T-helper 1 cell (primary cell): ENCODE results near the gene MTA3.
"Not testable (repeated sequence)": the region's sequence is repeated elsewhere in the genome, so short reads cannot be mapped to it uniquely, and the experiment has no call there.

Source experiments
- DNase-seq, 5 donors: peaks; one replicate each; pipeline ENCODE4 v3.0.0-alpha.2; 2012 to 2020
- total RNA-seq, 4 donors: gene quantifications; one replicate each; lab custom pipeline; 2026; lab: John Stamatoyannopoulos, UW

The MTA3 gene
- 14.1 to 24.2 (median 20.4) reads per million in 4 donors for total RNA-seq

GRCh38 chr2:42568401-42569115, at the start of gene MTA3:
Gene MTA3, plus strand, starts transcription at chr2:42568632. Its CDS starts 114 bp downstream, at chr2:42568746.
- DNase-seq, result peak; percentile 30 to 53 (median 37)

DNA sequence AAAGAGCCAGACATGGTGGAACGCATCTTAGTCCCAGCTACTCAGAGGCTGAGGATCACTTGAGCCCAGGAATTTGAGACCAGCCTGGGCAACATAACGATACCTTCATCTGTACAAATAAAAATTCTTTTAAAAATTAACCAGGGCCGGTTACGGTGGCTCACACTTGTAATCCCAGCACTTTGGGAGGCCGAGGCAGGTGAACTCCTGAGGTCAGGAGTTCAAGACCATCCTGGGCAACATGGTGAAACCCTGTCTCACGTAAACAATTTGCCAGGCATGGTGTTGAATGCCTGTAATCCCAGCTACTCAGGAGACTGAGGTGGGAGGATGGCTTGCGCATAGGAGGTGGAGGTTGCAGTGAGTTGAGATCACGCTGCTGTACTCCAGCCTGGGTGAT, 48.8 kb upstream of the MTA3 start:
- DNase-seq, result no peak

DNA sequence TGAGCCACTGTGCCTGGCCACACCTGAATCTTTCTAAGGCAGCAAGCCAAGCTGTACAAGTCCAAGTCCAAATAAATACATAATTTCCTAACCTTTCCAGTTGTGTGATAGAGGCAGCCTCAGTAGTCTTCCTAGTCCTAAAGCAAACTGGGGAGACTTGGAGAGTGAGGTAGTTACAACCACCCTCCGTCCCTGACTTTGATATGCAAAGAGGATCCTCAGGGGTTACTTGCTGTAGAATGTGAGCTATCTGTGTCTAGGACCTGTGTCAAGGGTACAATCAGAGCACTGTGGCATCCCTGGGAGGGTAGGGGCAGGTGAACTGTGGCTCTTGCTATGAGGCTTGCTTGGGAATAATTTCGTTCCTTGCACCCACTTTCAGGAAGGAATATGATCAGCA, 46.4 kb upstream of the MTA3 start:
- DNase-seq, result no peak

- no peak for DNase-seq
Observed at GRCh38 chr2:42523341-42523740, 45.1 kb upstream of the MTA3 start.

DNA sequence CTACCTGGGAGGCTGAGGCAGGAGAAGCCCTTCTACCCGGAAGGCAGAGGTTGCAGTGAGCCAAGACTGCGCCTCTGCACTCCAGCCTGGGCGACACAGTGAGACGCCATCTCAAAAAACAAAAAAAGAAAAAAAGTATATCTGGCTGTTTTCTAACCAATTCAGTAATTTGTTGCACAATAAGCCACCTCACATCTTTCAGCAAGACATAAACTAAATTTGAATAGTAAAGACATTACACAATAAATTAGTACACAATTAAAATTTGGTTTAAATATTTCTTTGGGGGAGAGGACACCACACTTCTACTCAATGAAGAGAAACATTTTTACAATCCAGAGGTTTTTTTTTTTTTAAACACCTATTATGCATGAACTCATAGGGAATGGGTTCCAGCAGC, 36.0 kb upstream of the MTA3 start:
- no peak for DNase-seq

DNA sequence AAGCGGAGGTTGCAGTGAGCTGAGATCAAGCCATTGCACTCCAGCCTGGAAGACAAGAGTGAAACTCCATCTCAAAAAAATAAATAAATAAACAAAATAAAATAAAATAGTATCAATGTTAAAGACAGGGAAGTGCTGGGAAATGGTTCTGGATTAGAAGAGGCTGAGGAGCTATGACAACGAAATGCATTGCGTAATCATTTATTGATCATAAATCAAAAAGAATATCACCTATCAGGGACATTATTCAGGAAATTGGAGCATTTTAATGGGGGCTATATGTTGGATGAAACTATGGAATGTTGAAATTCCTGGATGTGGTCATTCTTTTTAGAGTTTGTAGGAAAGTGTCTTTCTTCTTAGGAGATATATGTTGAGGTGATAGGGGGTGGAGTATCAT, 30.9 kb upstream of the MTA3 start:
- DNase-seq, result no peak

DNA sequence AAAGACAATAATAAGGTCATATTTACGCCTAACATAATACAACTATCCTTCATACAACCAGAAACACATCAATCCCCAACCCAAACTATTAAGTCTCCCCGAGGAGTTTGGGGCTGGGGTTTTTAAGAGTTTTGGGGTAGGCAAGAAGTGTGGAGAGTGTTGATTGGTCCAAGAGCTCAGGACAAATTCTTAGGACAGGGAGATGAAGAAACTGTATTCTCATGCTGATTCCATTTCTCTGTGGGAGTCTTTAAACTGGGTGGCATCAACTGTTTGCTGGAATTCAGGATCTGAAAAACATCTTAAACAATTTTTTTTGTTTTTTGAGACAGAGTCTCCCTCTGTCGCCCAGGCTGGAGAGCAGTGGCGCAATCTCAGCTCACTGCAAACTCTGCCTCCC, 25.6 kb upstream of the MTA3 start:
- DNase-seq, result no peak

GRCh38 chr2:42545023-42545721, 23.3 kb upstream of the MTA3 start:
- DNase-seq, result no peak

DNA sequence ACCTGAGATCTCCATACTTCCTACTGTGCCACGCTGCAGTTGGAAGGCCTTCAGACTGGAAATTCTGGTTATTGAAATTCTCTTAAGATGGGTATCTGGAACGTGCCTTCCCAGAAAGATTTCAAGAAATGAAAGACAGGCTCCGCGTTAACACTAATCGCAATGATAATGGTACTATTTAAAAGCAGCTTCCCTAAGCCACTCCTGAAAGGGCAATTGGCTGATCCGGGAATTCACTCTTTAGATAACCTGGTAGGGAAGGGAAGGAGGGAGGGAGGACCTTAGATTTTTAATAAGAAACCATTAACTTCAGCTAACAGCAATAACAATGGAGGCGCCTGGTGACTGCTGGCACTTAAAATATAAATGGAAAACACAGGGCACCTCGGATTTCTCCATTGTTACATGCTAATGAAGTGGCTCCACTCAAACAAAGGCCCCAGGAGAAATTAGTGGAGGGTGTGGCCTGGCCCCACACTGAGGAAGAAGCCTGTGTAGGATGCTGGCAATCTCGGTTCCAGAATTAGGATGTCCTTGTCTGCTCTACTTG, 22.5 kb upstream of the MTA3 start:
- DNase-seq, result no peak

DNA sequence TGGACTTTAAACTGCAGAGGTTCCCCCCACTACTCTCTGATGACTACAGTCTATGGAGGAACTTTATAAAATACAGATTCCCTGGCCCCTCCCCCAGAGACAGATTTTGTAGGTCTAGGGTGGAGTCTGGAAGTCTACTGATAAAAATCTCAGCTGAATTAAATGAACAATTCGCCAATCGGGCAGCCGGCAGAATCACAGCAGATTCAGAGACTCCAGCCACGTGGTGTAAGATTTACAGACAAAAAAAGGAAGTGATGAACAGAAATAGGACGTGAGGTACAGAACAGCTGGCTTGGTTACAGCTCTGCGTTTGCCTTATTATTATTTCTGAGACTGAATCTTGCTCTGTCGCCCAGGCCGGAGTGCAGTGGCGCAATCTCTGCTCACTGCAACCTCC, 21.4 kb upstream of the MTA3 start:
- no peak for DNase-seq

DNA sequence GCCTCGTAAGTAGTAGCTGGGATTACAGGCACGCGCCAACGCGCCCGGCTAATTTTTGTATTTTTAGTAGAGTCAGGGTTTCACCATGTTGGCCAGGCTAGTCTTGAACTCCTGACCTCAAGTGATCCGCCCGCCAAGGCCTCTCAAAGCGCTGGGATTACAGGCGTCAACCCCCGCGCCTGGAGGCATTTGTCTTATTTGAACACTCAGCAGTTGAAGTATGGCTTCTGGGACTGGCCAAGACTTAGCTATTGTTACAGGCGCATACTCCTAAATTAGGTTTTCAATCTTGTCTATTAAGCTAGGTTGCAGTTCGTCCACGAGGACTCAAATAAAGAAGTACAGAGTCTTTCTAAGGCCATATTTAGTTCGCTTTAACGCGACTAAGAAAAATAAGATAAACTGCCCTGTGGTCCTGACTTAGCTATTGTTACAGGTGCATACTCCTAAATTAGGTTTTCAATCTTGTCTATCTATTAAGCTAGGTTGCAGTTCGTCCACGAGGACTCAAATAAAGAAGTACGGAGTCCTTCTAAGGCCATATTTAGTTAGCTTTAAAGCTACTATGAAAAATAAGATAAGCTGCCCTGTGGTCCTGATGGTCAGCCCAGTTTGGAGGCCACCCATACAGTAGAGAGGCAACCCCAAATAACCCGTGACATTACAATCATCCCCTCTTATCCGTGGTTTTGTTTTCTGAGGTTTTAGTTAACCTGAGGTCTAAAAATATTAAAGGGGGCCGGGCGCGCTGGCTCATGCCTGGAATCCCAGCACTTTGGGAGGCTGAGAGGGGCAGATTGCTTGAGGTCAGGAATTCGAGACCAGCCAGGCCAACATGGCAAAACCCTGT, 20.8 kb upstream of the MTA3 start:
- DNase-seq, result no peak

- no peak for DNase-seq
Observed at GRCh38 chr2:42550870-42551269, 17.6 kb upstream of the MTA3 start.

GRCh38 chr2:42554392-42554791, 14.0 kb upstream of the MTA3 start:
- no peak for DNase-seq

GRCh38 chr2:42556315-42556890, 12.0 kb upstream of the MTA3 start:
- no peak for DNase-seq

DNA sequence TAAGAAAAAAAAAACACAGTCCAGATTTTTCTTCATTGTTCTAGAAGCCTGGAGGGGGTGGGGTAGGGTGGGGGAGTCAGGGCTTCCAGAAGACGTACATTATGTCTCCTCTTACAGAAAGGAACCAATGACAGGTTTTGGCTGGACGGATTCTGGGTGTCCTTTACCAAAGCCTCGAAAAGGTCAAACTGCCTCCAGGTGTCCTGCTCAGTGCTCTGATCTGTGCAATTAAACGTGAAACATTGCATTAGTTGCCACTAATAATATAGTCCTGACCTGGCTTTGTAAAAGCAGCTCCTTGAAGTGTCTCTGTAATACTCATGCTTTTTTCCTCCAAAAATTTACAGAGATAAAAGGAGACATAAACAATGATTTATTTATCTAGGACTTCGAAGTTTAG, 11.1 kb upstream of the MTA3 start:
- no peak for DNase-seq

GRCh38 chr2:42558827-42559226, 9.6 kb upstream of the MTA3 start:
- no peak for DNase-seq

GRCh38 chr2:42560133-42560532, 8.3 kb upstream of the MTA3 start:
- not testable (repeated sequence) for DNase-seq

GRCh38 chr2:42560899-42561298, 7.5 kb upstream of the MTA3 start:
- no peak for DNase-seq

GRCh38 chr2:42562474-42563144, 5.8 kb upstream of the MTA3 start:
- DNase-seq, result no peak

GRCh38 chr2:42566025-42566424, 2.4 kb upstream of the MTA3 start:
- DNase-seq, result no peak

- DNase-seq, result no peak
Observed at GRCh38 chr2:42566837-42567321, 1.6 kb upstream of the MTA3 start.

- DNase-seq, result no peak
Observed at GRCh38 chr2:42567364-42567763, 1.1 kb upstream of the MTA3 start.
